ENCODE data around the gene LCE1F.

LCE1F gene

GRCh38 chr1:152774875-152775274 lies at the start of gene LCE1F:
Gene LCE1F, plus strand, starts transcription at chr1:152775140. Its CDS starts 1,232 bp downstream, at chr1:152776372.
- no peak within 1 kb of the TSS for H3K4me3 Mint-ChIP-seq
- H3K27ac Mint-ChIP-seq, result no peak within 1 kb of the TSS
- H3K36me3 Mint-ChIP-seq (ENCODE audit: low read depth), result no peaks in the 10 kb centered on the region
- no peaks in the 10 kb centered on the region for H3K27me3 Mint-ChIP-seq (ENCODE audit: low read depth)
- no peaks in the 10 kb centered on the region for H3K9me3 Mint-ChIP-seq
- no peaks in the 10 kb centered on the region for H3K4me1 Mint-ChIP-seq (ENCODE audit: low read depth)
- no peak for DNase-seq (ENCODE audit: low spot score)

- H3K4me3 Mint-ChIP-seq, result no peak overlapping the region
- DNase-seq (ENCODE audit: low spot score), result no peak
- no peaks in the 10 kb centered on the region for H3K9me3 Mint-ChIP-seq
- peaks cover 2% of the 10 kb centered on the region for H3K27me3 Mint-ChIP-seq (ENCODE audit: low read depth)
- no peak overlapping the region for H3K27ac Mint-ChIP-seq
- no peaks in the 10 kb centered on the region for H3K4me1 Mint-ChIP-seq (ENCODE audit: low read depth)
- no peaks in the 10 kb centered on the region for H3K36me3 Mint-ChIP-seq (ENCODE audit: low read depth)
Measured at GRCh38 chr1:152725261-152725660, 49.7 kb upstream of the LCE1F start.

- Mint-ChIP-seq H3K27ac (no peak overlapping the region), H3K9me3 (no peaks in the 10 kb centered on the region), H3K27me3 (ENCODE audit: low read depth) (peaks cover 2% of the 10 kb centered on the region)
Measured at GRCh38 chr1:152728986-152729385, 46.0 kb upstream of the LCE1F start.

GRCh38 chr1:152735648-152736047 lies 39.3 kb upstream of the LCE1F start:
- Mint-ChIP-seq H3K4me3 (no peak overlapping the region), H3K27ac (no peak overlapping the region), H3K4me1 (ENCODE audit: low read depth) (no peaks in the 10 kb centered on the region), H3K9me3 (no peaks in the 10 kb centered on the region), H3K36me3 (ENCODE audit: low read depth) (no peaks in the 10 kb centered on the region), H3K27me3 (ENCODE audit: low read depth) (peaks cover 2% of the 10 kb centered on the region)
- DNase-seq (ENCODE audit: low spot score), result no peak

More at GRCh38 chr1:152728986-152729385, 46.0 kb upstream of the LCE1F start:
- H3K36me3 Mint-ChIP-seq (ENCODE audit: low read depth), result no peaks in the 10 kb centered on the region
- H3K4me1 Mint-ChIP-seq (ENCODE audit: low read depth), result no peaks in the 10 kb centered on the region
- H3K4me3 Mint-ChIP-seq, result no peak overlapping the region
- no peak for DNase-seq (ENCODE audit: low spot score)

GRCh38 chr1:152737997-152738396 lies 36.9 kb upstream of the LCE1F start:
- Mint-ChIP-seq H3K27ac (no peak overlapping the region), H3K4me3 (no peak overlapping the region), H3K4me1 (ENCODE audit: low read depth) (no peaks in the 10 kb centered on the region), H3K27me3 (ENCODE audit: low read depth) (peaks cover 2% of the 10 kb centered on the region), H3K36me3 (ENCODE audit: low read depth) (no peaks in the 10 kb centered on the region), H3K9me3 (no peaks in the 10 kb centered on the region)
- DNase-seq (ENCODE audit: low spot score), result no peak

- Mint-ChIP-seq H3K4me3 (no peak overlapping the region), H3K4me1 (ENCODE audit: low read depth) (no peaks in the 10 kb centered on the region), H3K27me3 (ENCODE audit: low read depth) (peaks cover 2% of the 10 kb centered on the region), H3K36me3 (ENCODE audit: low read depth) (no peaks in the 10 kb centered on the region), H3K9me3 (no peaks in the 10 kb centered on the region), H3K27ac (no peak overlapping the region)
- no peak for DNase-seq (ENCODE audit: low spot score)
Measured at GRCh38 chr1:152739841-152740240, 35.1 kb upstream of the LCE1F start.

- H3K27me3 Mint-ChIP-seq (ENCODE audit: low read depth), result peaks cover 2% of the 10 kb centered on the region
- H3K4me1 Mint-ChIP-seq (ENCODE audit: low read depth), result no peaks in the 10 kb centered on the region
- H3K27ac Mint-ChIP-seq, result no peak overlapping the region
- H3K4me3 Mint-ChIP-seq, result no peak overlapping the region
- DNase-seq (ENCODE audit: low spot score), result no peak
- no peaks in the 10 kb centered on the region for H3K9me3 Mint-ChIP-seq
- no peaks in the 10 kb centered on the region for H3K36me3 Mint-ChIP-seq (ENCODE audit: low read depth)
Measured at GRCh38 chr1:152741656-152742055, 33.3 kb upstream of the LCE1F start.

GRCh38 chr1:152743371-152744145 lies 31.4 kb upstream of the LCE1F start:
- no peaks in the 10 kb centered on the region for H3K9me3 Mint-ChIP-seq
- no peaks in the 10 kb centered on the region for H3K36me3 Mint-ChIP-seq (ENCODE audit: low read depth)
- H3K4me1 Mint-ChIP-seq (ENCODE audit: low read depth), result no peaks in the 10 kb centered on the region
- no peaks in the 10 kb centered on the region for H3K27me3 Mint-ChIP-seq (ENCODE audit: low read depth)
- no peak overlapping the region for H3K27ac Mint-ChIP-seq
- H3K4me3 Mint-ChIP-seq, result no peak overlapping the region
- no peak for DNase-seq (ENCODE audit: low spot score)

GRCh38 chr1:152745289-152745704 lies 29.6 kb upstream of the LCE1F start:
- Mint-ChIP-seq H3K36me3 (ENCODE audit: low read depth) (no peaks in the 10 kb centered on the region), H3K27ac (no peak overlapping the region), H3K9me3 (no peaks in the 10 kb centered on the region), H3K4me3 (no peak overlapping the region), H3K4me1 (ENCODE audit: low read depth) (no peaks in the 10 kb centered on the region), H3K27me3 (ENCODE audit: low read depth) (no peaks in the 10 kb centered on the region)
- DNase-seq (ENCODE audit: low spot score), result no peak

GRCh38 chr1:152745765-152746444 lies 29.0 kb upstream of the LCE1F start:
- H3K4me1 Mint-ChIP-seq (ENCODE audit: low read depth), result no peaks in the 10 kb centered on the region
- no peak for DNase-seq (ENCODE audit: low spot score)
- no peaks in the 10 kb centered on the region for H3K9me3 Mint-ChIP-seq
- H3K4me3 Mint-ChIP-seq, result no peak overlapping the region
- H3K36me3 Mint-ChIP-seq (ENCODE audit: low read depth), result no peaks in the 10 kb centered on the region
- peaks cover 6% of the 10 kb centered on the region for H3K27me3 Mint-ChIP-seq (ENCODE audit: low read depth)
- H3K27ac Mint-ChIP-seq, result no peak overlapping the region

- Mint-ChIP-seq H3K27me3 (ENCODE audit: low read depth) (peaks cover 11% of the 10 kb centered on the region), H3K27ac (no peak overlapping the region), H3K36me3 (ENCODE audit: low read depth) (no peaks in the 10 kb centered on the region), H3K4me1 (ENCODE audit: low read depth) (no peaks in the 10 kb centered on the region), H3K9me3 (no peaks in the 10 kb centered on the region), H3K4me3 (no peak overlapping the region)
- no peak for DNase-seq (ENCODE audit: low spot score)
Measured at GRCh38 chr1:152747831-152748230, 27.1 kb upstream of the LCE1F start.

- H3K4me1 Mint-ChIP-seq (ENCODE audit: low read depth), result no peaks in the 10 kb centered on the region
- H3K27me3 Mint-ChIP-seq (ENCODE audit: low read depth), result peaks cover 13% of the 10 kb centered on the region
- no peak overlapping the region for H3K27ac Mint-ChIP-seq
- no peak for DNase-seq (ENCODE audit: low spot score)
- no peaks in the 10 kb centered on the region for H3K36me3 Mint-ChIP-seq (ENCODE audit: low read depth)
- H3K4me3 Mint-ChIP-seq, result no peak overlapping the region
- H3K9me3 Mint-ChIP-seq, result no peaks in the 10 kb centered on the region
Measured at GRCh38 chr1:152752225-152752624, 22.7 kb upstream of the LCE1F start.

GRCh38 chr1:152753586-152753985 lies 21.4 kb upstream of the LCE1F start:
- H3K36me3 Mint-ChIP-seq (ENCODE audit: low read depth), result no peaks in the 10 kb centered on the region
- no peaks in the 10 kb centered on the region for H3K4me1 Mint-ChIP-seq (ENCODE audit: low read depth)
- DNase-seq (ENCODE audit: low spot score), result no peak
- H3K27ac Mint-ChIP-seq, result no peak overlapping the region
- no peak overlapping the region for H3K4me3 Mint-ChIP-seq
- no peaks in the 10 kb centered on the region for H3K9me3 Mint-ChIP-seq
- H3K27me3 Mint-ChIP-seq (ENCODE audit: low read depth), result peaks cover 13% of the 10 kb centered on the region

GRCh38 chr1:152756872-152757271 lies 18.1 kb upstream of the LCE1F start:
- peaks cover 2% of the 10 kb centered on the region for H3K27me3 Mint-ChIP-seq (ENCODE audit: low read depth)
- DNase-seq (ENCODE audit: low spot score), result no peak
- H3K4me3 Mint-ChIP-seq, result no peak overlapping the region
- H3K9me3 Mint-ChIP-seq, result no peaks in the 10 kb centered on the region
- no peaks in the 10 kb centered on the region for H3K4me1 Mint-ChIP-seq (ENCODE audit: low read depth)
- no peak overlapping the region for H3K27ac Mint-ChIP-seq
- H3K36me3 Mint-ChIP-seq (ENCODE audit: low read depth), result no peaks in the 10 kb centered on the region

Measured in T-helper 2 cell treated with Interferon-gamma antibody and Interleukin-4, amounts not matched to agents 5 μg/mL and 100 μg/mL, for 36 hours (primary cell).